HUES64 (cell line): ENCODE data around the gene CDHR5.
"Not testable (repeated sequence)": the region's sequence is repeated elsewhere in the genome, so short reads cannot be mapped to it uniquely, and the experiment has no call there.

Source experiments
- H3K27ac ChIP-seq: 2 replicates; pipeline ENCODE4 v1.7.0; 2013; ENCODE audit warnings: low read depth, low read length, inconsistent platforms
- H3K27me3 ChIP-seq: 2 replicates; pipeline ENCODE4 v1.6.1; 2013; ENCODE audit warnings: mild to moderate bottlenecking, low read length; ENCODE audit not compliant: insufficient read depth
- H3K36me3 ChIP-seq: 2 replicates; pipeline ENCODE4 v1.6.1; 2013; ENCODE audit warnings: mild to moderate bottlenecking, low read length; ENCODE audit not compliant: insufficient read depth
- H3K4me1 ChIP-seq: 2 replicates; pipeline ENCODE4 v1.6.1; 2013; ENCODE audit warnings: mild to moderate bottlenecking, low read length, moderate library complexity; ENCODE audit not compliant: insufficient read depth
- H3K4me3 ChIP-seq: 2 replicates; pipeline ENCODE4 v1.5.1; 2013; ENCODE audit warnings: mild to moderate bottlenecking, low read length, moderate library complexity
- H3K9ac ChIP-seq: 2 replicates; pipeline ENCODE4 v1.6.1; 2013; ENCODE audit warnings: mild to moderate bottlenecking, low read depth, low read length
- H3K9me3 ChIP-seq: 2 replicates; pipeline ENCODE4 v1.6.1; 2013; ENCODE audit warnings: low read depth, low read length; ENCODE audit not compliant: insufficient read depth
- WGBS: fragments of 150-250, 120-280 bp; methylation state at CpG from one replicate; pipeline ENCODE4 v1.1.7; 2013; ENCODE audit warnings: missing lambda C conversion rate; 5-methylcytosine and 5-hydroxymethylcytosine counted together

Gene CDHR5

DNA sequence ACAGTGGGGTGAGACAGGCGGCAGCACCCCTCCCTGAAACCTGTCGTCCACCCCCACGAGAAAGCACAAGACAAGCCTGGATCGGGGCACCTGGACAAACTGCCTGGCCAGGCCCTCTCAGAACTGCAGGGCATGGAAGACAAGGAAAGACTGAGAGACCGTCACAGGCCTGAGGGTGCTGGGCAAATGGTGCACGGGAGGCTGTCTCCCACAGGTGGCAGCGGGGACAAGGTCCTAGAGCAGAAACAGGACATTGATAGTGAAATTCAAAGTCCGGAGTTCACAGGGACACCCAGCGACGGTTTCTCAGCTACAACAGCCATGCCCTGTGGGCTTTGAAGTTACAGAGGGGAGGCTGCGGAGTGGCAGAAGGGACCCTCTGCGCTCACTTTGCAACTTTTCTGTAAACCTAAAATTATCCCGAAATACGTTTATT is 33.0 kb upstream of the CDHR5 start:
- Histone ChIP-seq H3K4me3 (no peak overlapping the region), H3K9me3 (no peaks in the 10 kb centered on the region), H3K27ac (no peak overlapping the region), H3K27me3 (no peaks in the 10 kb centered on the region), H3K4me1 (no peaks in the 10 kb centered on the region), H3K9ac (no peak overlapping the region), H3K36me3 (peaks cover 26% of the 10 kb centered on the region)
- 90% methylated on average over 14 of the region's 14 CpGs for WGBS

DNA sequence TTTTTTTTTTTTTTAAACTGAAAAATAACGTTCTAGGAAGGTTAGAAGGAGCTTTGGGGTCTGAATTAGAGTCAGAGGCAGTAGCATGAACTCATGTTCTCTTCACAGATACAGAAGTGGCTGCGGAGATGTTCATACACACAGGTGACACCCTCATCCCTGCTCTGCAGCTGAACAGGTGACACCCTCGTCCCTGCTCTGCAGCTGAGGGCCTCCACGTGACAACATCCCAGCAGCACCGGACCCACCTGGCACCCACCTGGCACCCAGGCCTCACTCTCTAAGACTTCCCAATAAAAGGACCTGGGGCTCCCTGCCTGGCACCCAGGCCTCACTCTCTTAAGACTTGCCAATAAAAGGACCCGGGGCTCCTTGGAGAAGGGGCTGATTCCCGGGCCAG is 32.1 kb upstream of the CDHR5 start:
- Histone ChIP-seq H3K27ac (no peak overlapping the region), H3K9me3 (no peaks in the 10 kb centered on the region), H3K4me3 (no peak overlapping the region), H3K27me3 (no peaks in the 10 kb centered on the region), H3K4me1 (no peaks in the 10 kb centered on the region), H3K9ac (no peak overlapping the region), H3K36me3 (peaks cover 27% of the 10 kb centered on the region)
- 94% methylated on average over 7 of the region's 7 CpGs for WGBS

DNA sequence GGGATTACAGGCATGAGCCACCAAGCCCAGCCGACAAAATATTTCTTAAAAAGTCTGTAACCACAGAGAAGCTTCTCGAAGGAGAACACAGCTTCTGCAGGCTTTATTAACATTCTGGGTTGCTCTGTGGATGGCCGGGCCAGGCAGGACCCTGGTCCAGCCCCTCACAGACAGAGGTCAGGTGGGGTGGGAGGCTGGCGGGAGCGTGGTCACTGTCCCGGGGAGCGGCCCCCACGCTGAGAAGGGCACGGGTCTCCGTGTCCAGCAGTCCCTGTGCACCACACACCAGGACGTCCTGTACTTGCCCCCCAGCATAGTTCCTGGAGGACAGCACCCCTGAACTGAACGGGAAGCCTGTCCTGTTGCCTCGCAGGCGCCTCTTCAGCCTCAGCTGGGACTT is 31.7 kb upstream of the CDHR5 start:
- Histone ChIP-seq H3K27ac (no peak overlapping the region), H3K36me3 (peaks cover 27% of the 10 kb centered on the region), H3K9ac (no peak overlapping the region), H3K9me3 (no peaks in the 10 kb centered on the region), H3K4me1 (no peaks in the 10 kb centered on the region), H3K4me3 (no peak overlapping the region), H3K27me3 (no peaks in the 10 kb centered on the region)
- WGBS, result 95% methylated on average over 14 of the region's 14 CpGs

DNA sequence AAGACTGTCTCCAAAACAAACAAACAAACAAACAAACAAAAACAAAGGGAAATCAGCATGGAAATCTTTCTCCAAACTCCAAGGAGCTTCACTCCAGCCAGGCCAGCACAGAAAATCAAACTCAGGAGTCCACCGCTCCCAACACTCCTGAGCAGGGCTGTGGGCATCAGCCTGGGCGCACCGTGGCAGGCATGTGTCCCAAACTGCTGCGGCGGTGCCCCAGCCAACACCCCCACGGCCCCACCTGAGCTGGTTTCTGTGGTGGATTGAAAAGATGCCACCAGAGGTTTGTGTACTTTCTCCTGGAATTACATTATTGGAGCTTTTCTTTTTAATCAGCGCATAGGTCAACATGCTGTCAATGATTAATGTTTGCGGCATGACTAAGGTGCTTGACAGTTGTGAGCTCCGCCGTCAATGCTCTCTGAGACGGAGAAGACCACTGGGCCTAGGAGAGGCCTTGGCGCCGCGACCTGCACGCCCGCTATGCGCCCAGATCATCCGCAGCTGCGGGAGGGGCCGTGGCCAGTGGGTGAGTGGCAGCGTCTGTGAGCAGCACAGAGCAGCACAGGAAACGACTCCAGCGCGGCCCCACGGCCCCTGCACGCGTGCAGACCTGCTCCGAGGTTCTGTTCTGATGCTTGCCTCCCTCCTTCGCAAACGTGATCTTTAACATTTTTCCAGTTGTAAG is 30.4 kb upstream of the CDHR5 start:
- H3K27me3 ChIP-seq, result no peaks in the 10 kb centered on the region
- no peaks in the 10 kb centered on the region for H3K4me1 ChIP-seq
- no peak overlapping the region for H3K4me3 ChIP-seq
- H3K27ac ChIP-seq, result no peak overlapping the region
- peaks cover 35% of the 10 kb centered on the region for H3K36me3 ChIP-seq
- H3K9me3 ChIP-seq, result no peaks in the 10 kb centered on the region
- 95% methylated on average over 30 of the region's 30 CpGs for WGBS
- no peak overlapping the region for H3K9ac ChIP-seq

DNA sequence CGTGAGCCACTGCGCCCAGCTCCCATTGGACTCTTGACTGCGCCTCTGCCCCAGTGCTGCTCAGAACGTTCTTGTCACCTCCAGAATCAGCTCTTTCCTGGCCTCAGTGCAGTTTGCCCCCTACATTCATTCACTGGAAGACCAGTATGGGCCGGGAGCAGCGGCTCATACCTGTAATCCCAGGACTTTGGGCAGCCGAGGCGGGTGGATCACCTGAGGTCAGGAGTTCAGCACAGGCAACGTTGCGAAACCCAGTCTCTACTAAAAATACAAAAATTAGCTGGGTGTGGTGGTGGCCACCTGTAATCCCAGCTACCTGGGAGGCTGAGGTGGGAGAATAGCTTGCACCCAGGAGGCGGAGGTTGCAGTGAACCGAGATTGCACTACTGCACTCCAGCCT is 29.7 kb upstream of the CDHR5 start:
- H3K4me3 ChIP-seq, result not testable (repeated sequence)

DNA sequence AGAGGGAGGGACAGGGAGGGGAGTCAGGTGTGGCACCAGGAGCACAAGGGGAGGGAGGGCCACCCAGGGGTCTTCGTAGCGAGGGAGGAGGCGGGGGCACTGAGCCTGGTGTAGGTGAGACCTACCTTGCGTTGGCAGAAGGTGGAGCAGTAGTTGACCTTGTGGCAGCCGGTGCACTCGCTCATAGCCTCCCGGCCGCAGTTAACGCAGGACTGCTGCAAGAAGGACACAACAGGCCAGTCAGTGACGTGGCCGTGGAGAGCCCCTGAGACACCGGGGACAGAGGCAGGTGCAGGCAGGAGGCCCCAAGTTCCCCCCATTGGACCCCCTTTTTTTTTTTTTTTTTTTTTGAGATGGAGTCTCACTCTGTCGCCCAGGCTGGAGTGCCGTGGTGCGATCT is 29.1 kb upstream of the CDHR5 start:
- Histone ChIP-seq H3K9ac (no peak overlapping the region), H3K27me3 (no peaks in the 10 kb centered on the region), H3K27ac (no peak overlapping the region), H3K4me1 (no peaks in the 10 kb centered on the region), H3K9me3 (no peaks in the 10 kb centered on the region), H3K36me3 (peaks cover 31% of the 10 kb centered on the region), H3K4me3 (no peak overlapping the region)
- 90% methylated on average over 15 of the region's 15 CpGs for WGBS

More for the DNA sequence above, 29.7 kb upstream of the CDHR5 start:
- 91% methylated on average over 12 of the region's 12 CpGs for WGBS
- not testable (repeated sequence) for H3K9ac ChIP-seq, H3K4me1 ChIP-seq, H3K27ac ChIP-seq, H3K9me3 ChIP-seq, H3K27me3 ChIP-seq
- peaks cover 37% of the 10 kb centered on the region for H3K36me3 ChIP-seq

DNA sequence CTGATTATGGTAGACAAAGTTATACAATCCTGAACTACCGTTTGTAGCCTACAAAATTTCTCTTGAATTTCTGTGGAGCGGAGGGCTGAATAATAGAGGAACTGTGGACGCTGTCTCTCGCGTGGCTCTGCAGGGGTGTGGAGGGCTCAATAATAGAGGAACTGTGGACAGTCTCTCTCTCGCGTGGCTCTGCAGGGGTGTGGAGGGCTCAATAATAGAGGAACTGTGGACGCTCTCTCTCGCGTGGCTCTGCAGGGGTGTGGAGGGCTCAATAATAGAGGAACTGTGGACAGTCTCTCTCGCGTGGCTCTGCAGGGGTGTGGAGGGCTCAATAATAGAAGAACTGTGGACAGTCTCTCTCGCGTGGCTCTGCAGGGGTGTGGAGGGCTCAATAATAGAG is 28.4 kb upstream of the CDHR5 start:
- not testable (repeated sequence) for H3K27me3 ChIP-seq, H3K27ac ChIP-seq, H3K4me3 ChIP-seq, H3K9ac ChIP-seq, H3K4me1 ChIP-seq, H3K9me3 ChIP-seq
- peaks cover 28% of the 10 kb centered on the region for H3K36me3 ChIP-seq
- 97% methylated on average over 14 of the region's 14 CpGs for WGBS

DNA sequence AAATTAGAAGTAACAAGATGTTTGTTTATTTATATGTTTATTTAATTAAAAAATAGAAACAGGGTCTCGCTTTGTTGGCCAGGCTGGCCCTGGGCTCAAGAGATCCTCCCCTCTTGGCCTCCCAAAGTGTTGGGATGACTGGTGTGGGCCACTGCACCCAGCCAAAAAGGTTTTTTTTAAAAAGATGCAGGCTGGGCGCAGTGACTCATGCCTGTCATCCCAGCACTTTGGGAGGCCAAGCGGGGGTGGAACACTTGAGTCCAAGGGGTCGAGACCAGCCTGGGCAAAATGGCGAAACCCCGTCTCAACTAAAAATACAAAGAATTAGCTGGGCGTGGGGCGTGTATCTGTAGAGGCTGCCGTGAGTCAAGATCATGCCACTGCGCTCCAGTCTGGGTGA is 25.7 kb upstream of the CDHR5 start:
- no peak overlapping the region for H3K27ac ChIP-seq
- 95% methylated on average over 10 of the region's 10 CpGs for WGBS
- H3K4me3 ChIP-seq, result no peak overlapping the region
- H3K36me3 ChIP-seq, result peaks cover 28% of the 10 kb centered on the region
- H3K9me3 ChIP-seq, result no peaks in the 10 kb centered on the region
- no peaks in the 10 kb centered on the region for H3K27me3 ChIP-seq
- H3K4me1 ChIP-seq, result no peaks in the 10 kb centered on the region
- H3K9ac ChIP-seq, result no peak overlapping the region

DNA sequence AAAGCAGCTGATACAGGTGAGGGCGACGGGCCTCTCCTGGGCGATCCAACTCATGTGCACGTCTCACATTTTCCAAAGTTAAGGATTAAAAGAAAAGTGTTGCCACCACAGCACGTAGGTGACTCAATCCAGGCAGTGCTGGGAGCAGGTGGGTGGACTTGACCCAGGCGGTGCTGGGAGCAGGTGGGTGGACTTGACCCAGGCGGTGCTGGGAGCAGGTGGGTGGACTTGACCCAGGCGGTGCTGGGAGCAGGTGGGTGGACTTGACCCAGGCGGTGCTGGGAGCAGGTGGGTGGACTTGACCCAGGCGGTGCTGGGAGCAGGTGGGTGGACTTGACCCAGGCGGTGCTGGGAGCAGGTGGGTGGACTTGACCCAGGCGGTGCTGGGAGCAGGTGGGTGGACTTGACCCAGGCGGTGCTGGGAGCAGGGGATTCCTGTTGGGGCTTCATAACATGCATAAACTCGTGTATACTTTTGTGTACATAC is 23.0 kb upstream of the CDHR5 start:
- H3K4me3 ChIP-seq, H3K9ac ChIP-seq, H3K9me3 ChIP-seq, H3K27ac ChIP-seq, H3K27me3 ChIP-seq, H3K4me1 ChIP-seq: not testable (repeated sequence)
- peaks cover 31% of the 10 kb centered on the region for H3K36me3 ChIP-seq
- 97% methylated on average over 10 of the region's 14 CpGs for WGBS

DNA sequence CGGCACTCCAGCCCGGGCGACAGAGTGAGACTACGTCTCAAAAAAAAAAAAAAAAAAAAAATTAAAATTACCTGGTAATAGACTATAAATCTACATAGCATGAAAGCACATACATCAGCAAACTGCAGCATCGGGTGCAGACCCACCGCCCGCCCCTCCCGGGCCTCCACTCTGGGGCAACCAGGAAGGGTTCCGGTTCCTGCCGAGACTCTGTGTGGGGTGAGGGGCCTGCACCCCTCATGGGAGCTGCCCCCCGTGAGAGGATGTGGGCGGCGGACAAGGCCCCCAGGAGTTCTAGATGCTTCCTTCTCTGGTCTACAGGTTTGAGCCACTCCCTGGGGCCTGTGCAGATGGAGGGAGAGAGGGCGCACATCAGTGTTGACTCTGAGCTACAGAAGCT is 21.5 kb upstream of the CDHR5 start:
- Histone ChIP-seq H3K27ac (no peak overlapping the region), H3K36me3 (peaks cover 26% of the 10 kb centered on the region)
- WGBS, result 95% methylated on average over 13 of the region's 14 CpGs

DNA sequence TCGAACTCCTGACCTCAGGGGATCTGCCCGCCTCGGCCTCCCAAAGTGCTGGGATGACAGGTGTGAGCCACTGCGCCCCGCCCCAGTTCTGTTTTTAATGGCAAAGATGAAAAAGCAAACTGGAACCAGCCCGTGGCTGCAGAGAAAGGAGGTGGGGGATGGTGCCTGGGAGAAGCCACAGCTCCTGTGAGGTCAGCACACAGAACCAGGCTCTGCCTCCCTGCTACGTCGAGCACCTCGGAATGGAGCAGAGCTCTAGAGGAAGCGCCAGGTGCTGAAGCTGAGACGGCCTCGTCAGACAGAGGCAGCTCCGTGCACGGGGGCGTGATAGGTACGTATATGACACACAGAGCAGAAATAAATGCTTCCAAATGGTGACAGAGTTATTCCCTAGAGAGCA is 20.8 kb upstream of the CDHR5 start:
- Histone ChIP-seq H3K9me3 (no peaks in the 10 kb centered on the region), H3K36me3 (peaks cover 19% of the 10 kb centered on the region), H3K4me3 (no peak overlapping the region), H3K9ac (no peak overlapping the region), H3K27me3 (peaks cover 7% of the 10 kb centered on the region), H3K27ac (no peak overlapping the region), H3K4me1 (peaks cover 4% of the 10 kb centered on the region)
- WGBS, result 92% methylated on average over 16 of the region's 16 CpGs

More for the DNA sequence above, 21.5 kb upstream of the CDHR5 start:
- Histone ChIP-seq H3K9ac (no peak overlapping the region), H3K4me1 (no peaks in the 10 kb centered on the region), H3K27me3 (peaks cover under 1% of the 10 kb centered on the region; the same call in 1 of the 2 replicates), H3K4me3 (no peak overlapping the region), H3K9me3 (no peaks in the 10 kb centered on the region)
